Heart left ventricle (tissue), 16 donors: Measurements from ENCODE around the gene MED27. TPM values are rescaled to one million over a fixed set of nuclear protein-coding genes. Genes with fewer than 3 reads are reported as not detected.
A peak's percentile ranks its signal among the peaks of the same experiment; 100 is the strongest.

ENCODE experiments used
- ATAC-seq, 4 donors: fragments of 200-7000 bp; cut with Tn5 transposase; one replicate each; pipeline ENCODE4 v1.9.1; 2020 to 2022; ENCODE audit warnings: moderate library complexity in 4 of 4, mild to moderate bottlenecking in 3 of 4, moderate number of reproducible peaks in 1 of 4
- DNase-seq, 5 donors: peaks; one replicate each; pipeline ENCODE4 v3.0.0-alpha.2; 2020
- H3K27ac ChIP-seq, 12 donors: fragments of 200-600 bp; sonication (generic) in 4 of 12; one replicate each; pipeline versions ENCODE4 v1.5.0 to v1.8.0; 2016 to 2022; ENCODE audit warnings: mild to moderate bottlenecking in 2 of 12
- H3K27me3 ChIP-seq, 9 donors: fragments of 200-600 bp; sonication (generic) in 2 of 9; one replicate each; pipeline versions ENCODE4 v1.5.1 to v1.8.0; 2016 to 2022; ENCODE audit warnings: mild to moderate bottlenecking in 3 of 9
- H3K36me3 ChIP-seq, 9 donors: fragments of 200-600 bp; sonication (generic) in 2 of 9; one replicate each; pipeline versions ENCODE4 v1.5.0 to v1.8.0; 2018 to 2022; ENCODE audit warnings: mild to moderate bottlenecking in 2 of 9
- H3K4me1 ChIP-seq, 12 donors: fragments of 200-600 bp; sonication (generic) in 4 of 12; one replicate each; pipeline versions ENCODE4 v1.5.0 to v1.8.0; 2016 to 2022; ENCODE audit warnings: mild to moderate bottlenecking in 3 of 12
- H3K4me3 ChIP-seq, 12 donors: fragments of 200-600 bp; sonication (generic) in 4 of 12; one replicate each; pipeline versions ENCODE4 v1.5.0 to v1.8.0; 2017 to 2022; ENCODE audit warnings: mild to moderate bottlenecking in 9 of 12, moderate library complexity in 4 of 12
- H3K9me3 ChIP-seq, 12 donors: fragments of 200-600 bp; sonication (generic) in 4 of 12; one replicate each; pipeline versions ENCODE4 v1.5.0 to v1.8.0; 2016 to 2022; ENCODE audit warnings: mild to moderate bottlenecking in 1 of 12
- POLR2A ChIP-seq, 2 donors: fragments of 450-650 bp; IDR thresholded peaks; one replicate each; pipeline ENCODE4 v1.6.1; 2017; ENCODE audit warnings: antibody characterized with exemption in 2 of 2, mild to moderate bottlenecking in 2 of 2, moderate library complexity in 2 of 2
- WGBS, 4 donors: extraction: QIAGEN DNeasy Blood & Tissue Kit in 2 of 4; methylation state at CpG; one replicate each; pipeline versions ENCODE4 v1.1.5 to v1.1.7; 2013 to 2018; 5-methylcytosine and 5-hydroxymethylcytosine counted together
- intact Hi-C, 10 donors: fragments of 100-400 bp; cut with DNase I; formaldehyde crosslinking; loops; one replicate each; pipeline versions ENCODE4 v1.11.1 to v1.14.2; 2022
- polyA plus RNA-seq, 2 donors: library from polyadenylated mRNA; stranded (reverse); fragments of 200-250 nt; gene quantifications; one replicate each; pipeline ENCODE4 v1.2.3, GENCODE V29; 2013
- total RNA-seq, 9 donors: library from RNA; depleted of rRNA in 2 of 9; stranded (reverse); fragments of >200 nt in 2 of 9; fragmentation: NEBNext Ultra II Directional in 3 of 9; extraction: Animal tissue kit (Norgen Biotek cat#: 25700) in 3 of 9; gene quantifications; one replicate each; pipeline versions ENCODE4 v1.1.0 to v1.2.4, GENCODE V29; 2016 to 2023
- TF ChIP-seq, protein P1 (sequence below), 12 donors: fragments of 200-600 bp; sonication (generic) in 4 of 12; IDR thresholded peaks; one replicate each; pipeline versions ENCODE4 v1.5.0 to v1.8.0; 2018 to 2022; ENCODE audit warnings: antibody characterized with exemption in 12 of 12, mild to moderate bottlenecking in 5 of 12
- donor health status: ischemic (EF 13 %, LVEDD 7.1; RV severe dilation, severe dysfunction).
- donor health status: healthy with polysubstance abuse.
- donor health status: DM: no; HTN: yes; CAD: no.
- donor health status: DM: no; HTN: no; CAD: no.
- donor health status: ischemic (EF 25% LVEDD 6.9; RV normal size, moderate dysfunction).
- donor health status: ischemic (EF 25% LVEDD 5.7; RV mildly dilated, moderate dysfunction).
- donor health status: healthy.
- donor health status: DM: yes; HTN: yes; CAD: no.
- donor health status: ischemic (EF 35%, LVEDD 5.7; RV mildly dilated, moderate dysfunction).
- donor health status: nonischemic (EF 11% LVEDD 7.7; RV severe dilation, severe dysfunction).
- donor health status: DM: yes; HTN: yes; CAD: no.
- donor health status: PGD.
- donor health status: ischemic (EF 29% LVEDD 5.4; RV normal size, mild dysfunction).
- donor health status: nonischemic (EF 23%, LVEDD 6.1; RV moderate dilation, normal function).

MED27 gene
- total and polyA plus RNA-seq, 11 donors = 14.3 to 23.0 (median 15.6) TPM

DNA sequence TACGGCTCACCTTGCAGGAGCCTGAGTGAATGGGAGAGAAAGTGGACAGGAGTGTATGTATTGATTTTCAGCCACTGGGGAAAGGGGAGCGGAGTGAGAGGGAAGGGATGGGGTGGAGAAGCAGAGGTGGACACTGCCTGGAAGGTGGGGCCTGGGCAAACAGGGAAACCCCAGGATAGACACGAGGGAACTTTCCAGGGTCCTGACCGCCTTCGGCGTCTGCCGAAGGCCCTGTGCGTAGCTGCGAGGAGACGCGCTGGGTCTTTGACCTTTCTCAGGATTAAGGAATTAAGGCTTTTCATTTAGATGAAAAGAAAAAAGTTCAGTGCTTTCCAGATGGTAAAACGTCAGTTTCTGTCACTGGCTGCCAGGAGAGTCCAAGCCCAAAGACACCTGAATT, 205.2 kb downstream of the MED27 start:
- no peak overlapping the region for H3K27ac ChIP-seq
- no peak for ATAC-seq
- DNase-seq = no peak
- no peaks in the 10 kb centered on the region for H3K4me1 ChIP-seq
- no peaks in the 10 kb centered on the region for H3K27me3 ChIP-seq
- H3K4me3 ChIP-seq = no peak overlapping the region
- H3K9me3 ChIP-seq = no peaks in the 10 kb centered on the region
- peaks cover 0 to 9% (median 0%) of the 10 kb centered on the region in 9 donors for H3K36me3 ChIP-seq
- no peak for TF ChIP-seq POLR2A (IDR thresholded peaks at IDR 0.05)
- WGBS, 4 donors = 88 to 91% (median 91%) methylated on average over 12 of the region's 12 CpGs
- intact Hi-C loops = no loop called here

DNA sequence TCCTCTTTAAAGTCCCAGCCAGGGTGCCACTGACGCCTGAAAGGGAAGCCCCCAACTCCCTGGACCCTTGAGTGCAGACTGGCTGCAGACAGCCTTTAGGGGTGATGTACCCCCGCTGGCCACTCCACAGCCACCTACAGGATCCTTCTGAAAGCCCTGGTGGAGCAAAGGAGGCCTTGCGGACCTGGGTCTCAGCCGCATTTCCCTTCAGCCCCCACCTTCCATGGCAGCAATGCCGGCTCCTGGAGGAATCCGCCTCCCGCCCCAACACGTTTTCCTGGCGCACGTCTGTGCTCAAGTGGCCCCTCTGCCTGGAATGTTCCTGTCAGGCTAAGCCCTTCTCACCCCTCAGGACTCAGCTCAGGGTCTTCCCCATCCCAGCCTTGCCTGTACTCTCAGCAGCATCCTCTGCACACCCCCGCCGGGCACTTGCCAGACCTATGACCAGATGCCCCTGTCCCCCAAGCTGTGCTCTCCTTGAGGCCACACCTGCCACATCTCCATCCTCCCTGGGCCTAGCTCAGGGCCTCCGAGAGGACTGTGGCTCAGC, 205.7 kb downstream of the MED27 start:
- H3K36me3 ChIP-seq = peaks cover 0 to 9% (median 0%) of the 10 kb centered on the region in 9 donors
- TF ChIP-seq, protein P1, sequence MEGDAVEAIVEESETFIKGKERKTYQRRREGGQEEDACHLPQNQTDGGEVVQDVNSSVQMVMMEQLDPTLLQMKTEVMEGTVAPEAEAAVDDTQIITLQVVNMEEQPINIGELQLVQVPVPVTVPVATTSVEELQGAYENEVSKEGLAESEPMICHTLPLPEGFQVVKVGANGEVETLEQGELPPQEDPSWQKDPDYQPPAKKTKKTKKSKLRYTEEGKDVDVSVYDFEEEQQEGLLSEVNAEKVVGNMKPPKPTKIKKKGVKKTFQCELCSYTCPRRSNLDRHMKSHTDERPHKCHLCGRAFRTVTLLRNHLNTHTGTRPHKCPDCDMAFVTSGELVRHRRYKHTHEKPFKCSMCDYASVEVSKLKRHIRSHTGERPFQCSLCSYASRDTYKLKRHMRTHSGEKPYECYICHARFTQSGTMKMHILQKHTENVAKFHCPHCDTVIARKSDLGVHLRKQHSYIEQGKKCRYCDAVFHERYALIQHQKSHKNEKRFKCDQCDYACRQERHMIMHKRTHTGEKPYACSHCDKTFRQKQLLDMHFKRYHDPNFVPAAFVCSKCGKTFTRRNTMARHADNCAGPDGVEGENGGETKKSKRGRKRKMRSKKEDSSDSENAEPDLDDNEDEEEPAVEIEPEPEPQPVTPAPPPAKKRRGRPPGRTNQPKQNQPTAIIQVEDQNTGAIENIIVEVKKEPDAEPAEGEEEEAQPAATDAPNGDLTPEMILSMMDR (IDR thresholded peaks at IDR 0.05) = no peak
- TF ChIP-seq POLR2A (IDR thresholded peaks at IDR 0.05) = no peak
- no peaks in the 10 kb centered on the region for H3K9me3 ChIP-seq
- no peak overlapping the region for H3K27ac ChIP-seq
- WGBS, 4 donors = 88 to 95% (median 94%) methylated on average over 11 to 13 of the region's 13 CpGs
- no peak for DNase-seq
- H3K4me1 ChIP-seq = no peaks in the 10 kb centered on the region
- intact Hi-C loops = no loop called here
- H3K4me3 ChIP-seq = no peak overlapping the region
- no peak for ATAC-seq
- H3K27me3 ChIP-seq = no peaks in the 10 kb centered on the region

DNA sequence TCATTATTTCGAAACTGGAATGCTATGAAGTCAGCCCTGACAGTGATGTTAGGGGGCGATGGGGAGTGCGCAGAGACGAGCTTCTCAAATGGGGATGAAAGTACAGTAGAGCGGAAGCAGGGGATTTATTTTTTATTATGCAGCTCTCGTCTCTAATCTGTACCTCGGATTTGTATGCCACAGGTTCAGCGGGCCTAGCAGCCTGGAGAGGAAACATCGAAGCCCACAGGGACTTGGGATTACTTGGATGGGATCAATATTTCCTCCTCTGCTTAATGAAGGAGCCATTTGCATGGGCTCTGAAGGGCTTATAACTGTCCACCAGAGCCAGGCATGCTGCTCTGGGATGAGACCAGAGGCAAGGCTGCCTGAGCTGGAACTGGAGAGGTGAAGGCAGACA, 206.3 kb downstream of the MED27 start:
- no peaks in the 10 kb centered on the region for H3K4me1 ChIP-seq
- whole genome bisulfite sequencing, 4 donors = 94 to 96% (median 96%) methylated on average over 9 of the region's 9 CpGs
- H3K4me3 ChIP-seq = no peak overlapping the region
- H3K27me3 ChIP-seq = no peaks in the 10 kb centered on the region
- DNase-seq = no peak
- H3K36me3 ChIP-seq = peaks cover 0 to 9% (median 0%) of the 10 kb centered on the region in 9 donors
- H3K9me3 ChIP-seq = no peaks in the 10 kb centered on the region
- ATAC-seq = no peak
- TF ChIP-seq POLR2A (IDR thresholded peaks at IDR 0.05) = no peak
- TF ChIP-seq, protein P1 (IDR thresholded peaks at IDR 0.05) = no peak
- no peak overlapping the region for H3K27ac ChIP-seq
- intact Hi-C loops = no loop called here

DNA sequence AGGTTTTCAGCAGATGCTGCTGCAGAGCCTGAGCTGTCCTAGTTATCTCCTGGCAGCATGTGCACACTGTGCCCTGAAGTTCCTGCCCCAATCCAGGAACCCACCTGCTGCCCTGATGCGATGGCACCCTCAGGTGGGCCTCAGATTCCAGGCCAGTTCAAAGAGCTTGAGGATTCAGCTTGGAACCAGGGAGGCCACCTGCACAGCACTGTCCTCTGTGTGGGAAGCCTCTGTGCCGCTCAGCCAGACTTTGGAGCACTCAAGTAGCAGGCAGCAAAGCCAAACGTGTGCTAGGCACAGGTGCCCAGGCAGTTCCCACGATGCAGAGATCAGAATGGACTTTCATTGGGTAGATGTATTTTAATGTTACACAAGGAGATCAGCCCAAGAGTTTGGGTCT, 207.0 kb downstream of the MED27 start:
- ATAC-seq (no peak), DNase-seq (no peak)
- Histone ChIP-seq H3K27ac (no peak overlapping the region), H3K9me3 (no peaks in the 10 kb centered on the region), H3K4me3 (no peak overlapping the region), H3K27me3 (no peaks in the 10 kb centered on the region), H3K4me1 (no peaks in the 10 kb centered on the region), H3K36me3 (peaks cover 0 to 9% (median 0%) of the 10 kb centered on the region in 9 donors)
- TF ChIP-seq POLR2A (IDR thresholded peaks at IDR 0.05) = no peak
- TF ChIP-seq, protein P1 (IDR thresholded peaks at IDR 0.05) = no peak
- WGBS, 4 donors = 93 to 98% (median 94%) methylated on average over 4 of the region's 4 CpGs
- intact Hi-C loops = no loop called here

DNA sequence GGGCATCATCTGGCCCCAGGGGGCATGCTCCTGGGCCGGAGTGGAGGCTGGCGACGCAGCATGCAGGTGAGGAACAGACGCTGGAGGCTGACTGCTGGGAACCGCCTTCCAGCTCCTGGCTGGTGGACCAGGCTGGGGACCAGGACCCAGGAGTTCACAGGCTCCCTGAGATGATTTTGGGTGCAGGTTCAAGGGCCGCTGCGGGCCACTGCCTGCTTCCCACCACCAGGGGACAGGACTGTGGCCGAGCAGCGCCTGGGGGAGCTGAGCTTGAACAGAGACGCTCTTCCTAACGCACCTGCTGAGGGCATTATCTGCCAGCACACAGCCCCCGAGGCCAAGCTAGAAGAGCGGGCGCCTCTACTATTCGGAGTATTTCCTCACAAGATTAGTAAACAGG, 207.7 kb downstream of the MED27 start:
- no peaks in the 10 kb centered on the region for H3K9me3 ChIP-seq
- DNase-seq (no peak), ATAC-seq (no peak)
- no peaks in the 10 kb centered on the region for H3K4me1 ChIP-seq
- no peaks in the 10 kb centered on the region for H3K27me3 ChIP-seq
- no peak overlapping the region for H3K27ac ChIP-seq
- no peak overlapping the region for H3K4me3 ChIP-seq
- no peak for TF ChIP-seq POLR2A (IDR thresholded peaks at IDR 0.05)
- TF ChIP-seq, protein P1 (IDR thresholded peaks at IDR 0.05) = peak in 3 of 12 donors; percentile 8 to 16 (median 10)
- 87 to 96% (median 92%) methylated on average over 12 to 15 of the region's 15 CpGs for WGBS, 4 donors
- intact Hi-C loops = no loop called here
- H3K36me3 ChIP-seq = peaks cover 0 to 9% (median 0%) of the 10 kb centered on the region in 9 donors
